NCI-H187 treated with DMSO at 0.1 percent for 48 hours (cell line): Measurements from ENCODE around the gene PELI1.
"Not testable (repeated sequence)": the region's sequence is repeated elsewhere in the genome, so short reads cannot be mapped to it uniquely, and the experiment has no call there.

Experiments used
- DNase-seq: peaks from one replicate; lab custom pipeline; 2025; lab: John Stamatoyannopoulos, UW

The PELI1 gene

DNA sequence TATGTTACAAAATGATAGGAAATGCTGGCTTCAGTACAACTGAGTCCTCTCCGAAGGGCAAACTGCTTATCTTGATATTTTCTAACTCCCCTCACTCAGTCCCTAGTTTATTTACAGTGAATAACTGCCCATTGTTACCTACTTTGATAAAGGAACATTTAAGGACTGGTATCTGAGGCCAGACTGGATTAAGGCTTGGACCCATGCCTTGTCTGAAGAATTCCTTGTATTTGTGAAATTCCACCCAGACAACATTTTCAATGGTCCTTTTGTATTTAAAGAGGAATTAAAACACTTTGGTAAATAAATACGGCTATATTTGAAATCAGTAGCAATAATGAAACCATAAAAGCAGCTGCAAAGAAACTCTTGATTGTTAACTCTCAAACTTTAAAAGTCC, 58.3 kb downstream of the PELI1 start:
- no peak for DNase-seq

DNA sequence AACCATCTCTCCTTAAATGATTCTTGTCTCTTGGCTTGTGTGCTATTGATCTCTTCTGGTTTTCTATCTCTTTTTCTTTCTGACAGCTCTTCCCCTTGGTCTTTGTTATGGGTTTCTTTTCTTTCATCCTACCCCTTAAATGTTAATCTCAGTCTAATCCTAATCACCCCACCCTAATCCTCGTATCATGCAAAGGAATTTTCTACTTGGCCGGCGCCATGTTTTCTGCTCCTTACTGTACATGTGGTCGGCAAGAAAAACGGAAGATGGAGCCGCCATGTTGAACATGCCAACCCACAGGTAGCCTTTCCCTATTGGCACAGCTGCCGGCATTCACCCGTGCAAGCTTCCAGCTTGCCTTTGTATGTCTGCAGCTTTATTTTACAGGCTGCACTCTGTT, 63.2 kb downstream of the PELI1 start:
- no peak for DNase-seq

GRCh38 chr2:64080179-64080578, 64.0 kb downstream of the PELI1 start:
- DNase-seq, result no peak

- DNase-seq, result not testable (repeated sequence)
Measured at GRCh38 chr2:64079688-64080087, 64.5 kb downstream of the PELI1 start.

- DNase-seq, result not testable (repeated sequence)
Measured at GRCh38 chr2:64076828-64077227, 67.4 kb downstream of the PELI1 start.

- not testable (repeated sequence) for DNase-seq
Measured at GRCh38 chr2:64074616-64075015, 69.6 kb downstream of the PELI1 start.

DNA sequence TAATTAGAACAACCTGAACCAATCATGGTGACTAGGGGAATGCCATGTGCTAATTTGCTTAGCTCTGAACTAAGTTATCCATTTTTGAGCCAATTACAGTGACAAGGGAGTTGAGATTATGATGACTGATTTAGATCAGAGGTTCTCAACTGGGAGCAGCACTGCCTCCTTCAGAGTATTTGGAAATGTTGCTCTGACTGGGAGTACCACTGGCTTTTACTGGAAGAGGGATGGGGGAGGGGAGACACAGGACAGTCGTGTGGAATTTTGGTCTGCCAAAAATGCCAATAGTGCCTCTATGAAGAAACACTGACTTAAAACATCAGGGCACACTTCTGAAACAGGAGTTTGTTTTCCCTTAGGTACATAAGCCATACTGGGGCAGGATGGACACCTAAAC, 76.9 kb downstream of the PELI1 start:
- DNase-seq, result no peak

DNA sequence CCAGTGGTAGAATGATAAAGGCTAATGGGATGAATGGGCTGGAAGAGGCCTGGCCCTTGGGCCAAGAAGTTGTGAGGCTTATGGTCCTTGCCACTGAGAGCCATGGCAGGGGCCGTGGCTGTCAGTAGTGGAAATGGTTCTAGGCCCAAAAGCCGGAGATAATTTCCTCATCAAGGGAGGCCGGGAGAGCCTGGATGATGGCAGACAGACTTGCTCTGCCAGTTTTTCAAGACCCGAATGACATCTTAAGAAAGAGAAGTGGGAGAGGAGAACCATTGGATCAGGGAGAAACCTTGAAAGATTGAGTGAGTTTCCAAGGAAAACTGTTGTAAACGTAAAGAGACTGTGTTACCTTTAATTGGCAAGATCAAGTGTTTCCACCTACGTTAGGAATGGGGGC, 78.7 kb downstream of the PELI1 start:
- no peak for DNase-seq

GRCh38 chr2:64063924-64064331, 80.3 kb downstream of the PELI1 start:
- DNase-seq, result no peak

- DNase-seq, result no peak
Measured at GRCh38 chr2:64063454-64063853, 80.8 kb downstream of the PELI1 start.

GRCh38 chr2:64062840-64063239, 81.4 kb downstream of the PELI1 start:
- no peak for DNase-seq

- DNase-seq, result no peak
Measured at GRCh38 chr2:64059270-64059669, 85.0 kb downstream of the PELI1 start.

DNA sequence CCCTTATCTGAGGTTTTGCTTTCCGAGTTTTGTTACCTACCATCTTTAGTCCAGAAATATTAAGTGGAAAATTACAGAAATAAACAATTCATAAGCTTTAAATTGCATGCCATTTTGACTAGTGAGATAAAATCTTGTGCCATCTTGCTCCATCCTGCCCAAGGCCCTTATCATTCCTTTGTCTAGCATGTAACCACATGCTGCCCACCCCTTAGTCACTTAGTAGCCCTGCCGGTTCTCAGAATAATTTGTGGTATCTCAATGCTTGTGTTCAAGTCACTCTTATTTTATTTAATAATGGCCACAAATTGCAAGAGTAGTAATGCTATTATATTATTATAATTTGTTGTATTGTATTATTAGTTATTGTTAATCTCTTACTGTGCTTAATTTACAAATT, 88.2 kb downstream of the PELI1 start:
- no peak for DNase-seq

- DNase-seq, result peak; percentile 79
Measured at GRCh38 chr2:64054161-64054915, 89.9 kb downstream of the PELI1 start.

DNA sequence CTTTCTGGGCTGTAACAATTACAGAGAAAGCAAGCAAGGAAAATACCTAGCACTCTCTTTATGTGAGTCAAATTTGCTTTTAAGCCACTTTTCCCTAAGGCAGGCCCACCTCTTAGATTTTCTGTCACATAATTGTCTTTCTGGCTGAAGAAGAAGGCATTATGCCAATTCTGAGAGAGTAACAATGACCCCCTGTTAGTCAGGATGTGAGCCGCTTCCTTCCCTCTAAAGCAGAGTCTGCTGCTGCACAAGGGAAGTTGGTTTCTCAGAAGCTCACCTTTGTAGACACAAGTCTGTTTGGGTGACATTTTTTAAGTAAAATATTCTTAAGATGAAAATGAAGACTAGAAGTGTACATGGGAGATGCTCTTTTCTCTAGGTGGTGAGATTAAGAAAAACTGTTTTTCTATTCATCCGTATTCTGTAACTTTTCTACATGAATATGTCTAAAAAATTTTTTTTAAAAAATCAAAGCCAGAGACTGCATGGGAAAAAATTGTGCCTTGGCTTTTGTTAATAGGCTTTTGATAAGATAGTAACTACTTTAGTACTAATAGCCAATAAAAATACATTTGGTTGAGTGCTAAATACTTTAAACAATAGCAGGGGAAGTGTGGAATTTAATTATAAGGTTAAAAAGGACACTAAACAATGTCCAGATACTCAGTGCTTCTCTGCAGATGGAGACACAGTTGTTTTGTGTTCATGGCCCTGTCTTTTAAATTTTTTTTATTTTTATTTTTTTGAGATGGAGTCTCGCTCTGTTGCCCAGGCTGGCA, 91.6 kb downstream of the PELI1 start:
- DNase-seq, result no peak

DNA sequence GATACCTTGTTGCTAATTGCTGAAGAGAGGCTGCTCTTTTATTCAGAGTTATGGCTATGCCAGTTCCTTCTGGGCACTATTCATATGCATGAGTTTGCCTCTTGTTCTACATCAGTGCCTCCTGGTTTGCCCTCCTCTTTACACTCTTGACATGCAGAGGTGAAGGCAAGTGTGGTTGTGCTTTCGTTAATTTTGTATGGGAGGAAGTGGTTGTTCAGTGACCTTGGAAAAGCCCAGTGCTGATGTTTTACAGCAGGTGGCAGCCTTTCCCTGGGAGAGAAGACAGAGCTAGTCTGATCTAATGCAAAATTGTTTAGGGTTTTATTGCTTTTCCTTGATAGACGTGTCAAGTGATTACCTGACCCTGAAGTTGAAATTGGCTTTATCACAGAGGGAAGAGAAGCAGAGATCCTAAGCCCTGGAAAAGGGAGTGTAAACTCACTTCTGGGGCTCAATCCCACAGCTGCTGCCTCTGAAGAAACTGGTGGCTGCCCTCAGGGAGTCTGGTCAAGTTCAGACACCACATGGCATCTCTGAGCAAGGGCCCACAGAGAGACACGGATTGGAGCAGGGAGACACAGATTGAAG, 94.5 kb downstream of the PELI1 start:
- DNase-seq, result peak; percentile 87

GRCh38 chr2:64045938-64046337, 98.3 kb downstream of the PELI1 start:
- DNase-seq, result no peak
